Measurements from ENCODE around the gene EML2.

The EML2 gene

DNA sequence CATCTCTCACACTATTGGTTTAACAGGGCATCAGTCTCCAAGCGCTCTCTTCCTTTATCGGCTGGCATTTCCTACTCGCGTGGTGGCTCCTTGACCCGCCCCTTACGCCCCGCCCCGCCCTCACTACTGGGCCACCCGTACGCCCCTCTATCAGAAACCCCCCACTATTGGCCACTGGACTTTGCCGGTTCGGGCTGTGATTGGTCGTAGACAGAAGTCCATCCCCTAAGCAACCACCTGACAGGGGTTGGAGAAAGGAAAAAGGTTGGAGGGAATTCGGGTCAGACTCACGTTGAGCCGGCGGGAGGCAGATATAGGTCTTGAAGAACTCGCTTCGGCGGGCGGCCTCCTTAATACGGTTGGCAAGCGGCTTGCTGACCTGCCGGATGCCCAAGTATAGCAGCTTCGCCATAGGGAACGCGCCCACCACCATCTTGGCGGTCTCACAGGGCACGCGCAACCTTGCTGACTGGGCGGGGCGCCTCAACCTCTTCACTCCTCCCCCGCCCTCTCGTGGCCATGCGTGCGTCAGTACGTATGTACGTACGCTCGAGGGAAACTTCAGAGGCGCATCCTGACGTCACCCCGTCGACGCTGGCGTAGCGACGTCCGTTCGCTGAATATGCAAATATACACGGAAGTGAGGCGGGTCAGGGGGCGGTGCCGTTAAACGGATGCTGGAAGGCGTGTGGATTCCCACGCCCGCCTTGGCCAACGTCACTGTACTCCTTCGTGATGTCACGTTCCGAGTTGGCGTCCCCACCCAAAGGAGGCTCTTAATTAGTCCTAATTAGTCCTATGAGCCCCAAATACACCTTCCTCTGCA lies 54.7 kb downstream of the EML2 start, which contains the start of gene OPA3:
Gene OPA3, minus strand, starts transcription at position 471 of the 826 bp plus-strand sequence. Its CDS starts 38 bp downstream, at position 433.
- peak; percentile 99 for DNase-seq

DNA sequence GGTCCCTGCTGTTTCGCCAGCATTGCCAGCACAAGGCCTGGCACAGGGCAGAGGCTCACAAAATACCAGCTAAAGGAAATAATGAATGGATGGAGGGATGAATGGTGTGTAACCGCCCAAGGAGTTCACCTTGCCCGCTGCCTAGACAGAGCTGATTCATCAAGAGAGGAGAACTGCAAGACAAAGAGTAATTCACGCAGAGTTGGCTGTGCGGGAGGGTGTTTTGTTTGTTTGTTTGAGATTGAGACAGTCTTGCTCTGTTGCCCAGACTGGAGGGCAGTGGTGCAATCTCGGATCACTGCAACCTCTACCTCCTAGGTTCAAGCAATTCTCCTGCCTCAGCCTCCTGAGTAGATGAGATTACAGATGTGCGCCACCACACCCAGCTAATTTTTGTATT lies 57.6 kb downstream of the EML2 start:
- DNase-seq, result no peak

DNA sequence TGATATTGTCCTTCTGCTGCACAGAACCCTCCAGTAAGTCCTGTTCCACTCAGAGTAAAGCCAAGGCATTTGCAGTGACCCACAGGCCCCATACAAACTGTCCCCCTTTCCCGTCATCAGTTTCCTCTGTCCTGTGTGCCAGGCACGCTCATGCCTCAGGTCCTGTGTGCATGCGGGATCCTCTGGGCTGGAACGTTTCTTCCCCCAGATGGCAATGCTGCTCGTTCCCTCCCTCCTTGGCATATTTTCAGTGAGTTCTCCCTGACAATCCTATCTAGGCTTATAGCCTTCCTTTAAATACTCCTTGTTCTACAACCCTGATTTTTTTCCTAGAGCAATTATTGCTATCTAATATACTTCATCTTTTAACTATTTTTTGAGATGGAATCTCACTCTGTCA lies 60.3 kb downstream of the EML2 start:
- DNase-seq, result no peak

DNA sequence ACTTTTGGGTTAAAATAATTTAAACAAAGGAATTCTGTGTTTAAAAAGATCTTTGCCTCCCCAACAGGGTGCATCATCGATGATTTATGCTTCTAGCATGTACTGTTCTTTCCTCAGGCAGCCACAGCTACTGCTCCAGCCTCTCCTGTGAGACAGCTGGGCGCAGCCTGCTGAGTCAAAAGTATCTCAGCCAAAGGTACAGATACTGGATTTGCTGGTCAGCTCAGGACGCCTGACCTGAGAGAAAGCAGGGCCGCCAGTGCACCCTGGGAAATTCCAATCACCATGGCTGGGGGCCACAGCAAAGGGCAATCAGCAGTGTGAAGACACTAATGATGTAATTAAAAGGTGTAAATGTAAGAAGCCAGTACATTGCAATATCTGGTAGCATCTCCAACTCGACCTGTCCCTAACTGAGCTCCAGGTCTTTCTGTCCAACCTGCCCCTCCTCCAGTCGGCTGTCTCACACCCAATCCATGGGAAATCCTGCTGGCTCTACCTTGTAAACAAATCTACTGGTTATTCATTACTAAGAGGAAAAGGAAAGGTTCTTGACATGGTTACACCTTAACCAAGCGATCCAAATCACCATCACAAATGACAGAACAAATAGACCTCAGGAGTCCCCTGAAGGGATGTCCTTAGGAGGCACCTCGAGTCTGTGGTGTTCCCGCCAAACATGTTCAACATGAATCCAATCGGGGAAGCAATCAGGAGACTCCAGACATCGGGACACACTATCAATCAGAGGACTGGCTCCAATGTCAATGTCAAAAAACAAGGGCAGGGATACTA lies 61.9 kb downstream of the EML2 start:
- no peak for DNase-seq

DNA sequence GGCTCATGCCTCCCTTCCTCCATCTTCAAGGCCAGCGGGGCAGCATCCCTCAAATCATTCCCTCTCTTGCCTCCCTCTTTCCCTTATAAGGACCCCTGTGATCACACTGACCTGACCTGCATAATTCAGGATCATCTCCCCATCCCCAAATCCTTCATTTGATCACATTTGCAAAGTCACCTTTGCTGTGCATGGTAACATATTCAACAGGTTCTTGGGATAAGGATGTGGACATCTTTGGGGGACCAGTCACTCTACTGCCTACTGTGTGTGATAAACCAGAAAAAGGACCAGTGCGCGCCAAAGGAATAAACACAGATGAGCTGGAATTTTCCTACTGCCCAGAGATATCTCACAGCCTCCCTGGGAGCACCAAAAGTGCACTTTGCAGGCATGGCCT lies 62.5 kb downstream of the EML2 start:
- no peak for DNase-seq

DNA sequence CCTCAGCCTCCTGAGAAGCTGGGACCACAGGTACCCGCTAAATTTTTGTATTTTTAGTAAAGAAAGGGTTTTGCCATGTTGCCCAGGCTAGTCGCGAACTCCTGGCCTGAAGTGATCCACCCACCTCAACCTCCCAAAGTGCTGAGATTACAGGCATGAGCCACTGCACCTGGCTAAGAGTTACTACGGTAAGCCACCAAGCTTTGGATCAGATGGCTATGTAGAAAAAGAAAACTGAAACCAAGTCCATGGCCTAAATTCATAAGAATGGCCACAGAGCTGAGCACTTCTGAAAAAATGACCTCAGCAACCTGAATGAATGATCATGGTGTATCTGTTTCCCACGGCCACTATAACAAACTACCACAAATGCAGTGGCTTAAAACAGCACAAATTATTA lies 64.0 kb downstream of the EML2 start:
- DNase-seq, result no peak

DNA sequence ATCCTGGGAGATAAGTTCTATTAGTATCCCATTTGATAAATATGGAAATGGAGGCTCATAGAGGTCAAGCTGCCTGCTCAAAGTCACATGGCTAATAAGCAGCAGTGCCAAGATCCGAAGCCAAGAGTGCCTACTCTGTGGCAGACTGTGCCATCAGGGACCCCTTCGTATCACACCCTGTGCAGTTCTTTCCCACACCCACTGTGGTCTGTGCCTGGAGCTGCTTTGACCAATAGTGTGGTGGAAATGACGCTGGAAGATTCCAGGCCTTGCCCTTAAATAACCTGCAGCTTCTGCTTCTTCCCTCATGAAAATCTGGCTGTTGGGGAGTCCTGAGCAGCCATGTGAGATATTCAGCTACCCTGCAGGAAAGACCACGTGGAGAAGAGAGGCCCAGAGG lies 64.7 kb downstream of the EML2 start:
- no peak for DNase-seq

DNA sequence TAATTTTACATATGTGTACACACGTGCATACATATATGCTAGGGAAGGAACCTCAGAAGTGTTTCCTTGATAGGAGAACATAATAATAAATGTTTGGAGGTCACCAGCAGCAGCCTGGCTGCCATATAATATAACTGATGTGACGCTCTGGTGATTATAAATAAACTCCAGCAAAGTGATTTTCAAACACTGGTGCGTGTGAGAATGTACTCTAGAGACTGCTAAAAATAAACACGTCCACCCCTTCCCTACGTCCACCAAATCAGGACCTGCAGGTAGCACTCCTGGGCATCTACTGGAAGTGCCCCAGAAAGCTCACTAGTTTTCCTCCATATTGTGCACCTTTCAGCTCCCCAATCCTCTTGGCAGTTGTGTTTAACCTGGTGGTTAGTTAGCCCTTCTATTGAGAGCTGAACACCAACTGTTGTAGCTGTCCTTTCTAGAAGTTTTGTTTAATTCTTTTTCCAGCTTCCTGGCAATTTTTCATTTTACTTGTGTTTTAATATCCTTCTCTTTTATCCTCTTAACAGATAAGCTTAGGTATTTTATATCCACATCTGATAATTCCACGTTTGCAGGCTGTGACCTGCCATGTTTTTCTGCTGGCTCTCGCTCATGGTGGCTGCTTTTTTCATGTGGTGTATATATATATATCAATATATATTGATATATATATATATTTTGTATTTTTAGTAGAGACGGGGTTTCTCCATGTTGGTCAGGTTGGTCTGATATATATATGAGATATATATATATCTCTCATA lies 67.6 kb downstream of the EML2 start:
- no peak for DNase-seq

DNA sequence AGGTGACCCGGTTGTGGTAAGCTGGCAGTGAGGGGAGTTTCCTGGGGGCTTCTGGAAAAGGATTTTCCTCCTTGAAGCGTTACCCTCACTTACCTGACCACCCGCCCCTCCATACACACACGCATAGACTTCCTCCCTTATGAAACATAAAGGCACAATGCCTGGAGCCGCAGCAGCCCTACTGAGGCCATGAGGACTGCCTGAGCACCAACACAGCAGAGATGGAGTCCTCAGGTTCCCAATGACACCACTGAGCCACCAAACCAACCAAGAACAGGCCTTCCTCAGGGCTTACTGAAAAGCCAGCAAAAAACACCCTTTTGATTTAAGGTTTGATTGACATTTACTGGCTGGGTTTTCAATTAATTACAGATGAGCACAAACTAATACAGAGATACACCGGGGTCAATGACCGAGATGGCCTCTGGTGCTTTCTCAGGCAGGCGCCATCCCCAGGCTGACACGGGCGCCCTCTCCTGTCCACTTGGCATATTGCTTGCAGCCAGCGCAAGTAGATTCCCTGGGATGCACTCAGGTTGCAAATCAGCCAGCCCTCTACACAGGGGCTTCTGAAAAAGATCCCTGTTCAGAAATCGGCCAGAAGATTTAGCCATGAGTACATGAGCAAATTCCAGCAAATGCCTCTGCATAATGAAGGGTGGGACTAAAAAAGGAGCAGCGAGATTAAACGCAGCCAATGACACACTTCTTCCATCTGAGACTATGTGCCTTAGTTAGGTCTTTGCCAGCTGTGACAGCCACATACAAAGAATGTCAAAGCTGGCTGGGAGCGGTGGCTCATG lies 69.4 kb downstream of the EML2 start:
- DNase-seq, result peak; percentile 19

DNA sequence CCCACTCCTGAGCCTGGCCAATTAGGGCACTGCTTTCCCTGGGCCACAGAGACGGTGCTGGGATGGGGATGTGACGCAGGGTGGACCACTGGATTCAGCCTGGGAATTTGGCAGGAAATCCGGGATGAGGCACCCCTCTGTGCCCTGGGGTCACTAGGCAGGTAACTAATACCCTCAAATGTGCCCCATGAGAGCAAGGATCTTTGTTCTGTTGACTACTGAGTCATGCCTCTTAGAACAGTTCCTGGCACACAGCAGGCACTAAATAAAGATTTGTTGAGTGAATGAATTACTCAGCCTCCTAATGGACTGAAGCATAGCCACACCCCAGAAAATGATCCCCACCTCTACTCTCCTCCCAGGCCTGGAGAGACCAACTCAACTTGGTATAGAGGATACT lies 70.5 kb downstream of the EML2 start:
- DNase-seq, result no peak

DNA sequence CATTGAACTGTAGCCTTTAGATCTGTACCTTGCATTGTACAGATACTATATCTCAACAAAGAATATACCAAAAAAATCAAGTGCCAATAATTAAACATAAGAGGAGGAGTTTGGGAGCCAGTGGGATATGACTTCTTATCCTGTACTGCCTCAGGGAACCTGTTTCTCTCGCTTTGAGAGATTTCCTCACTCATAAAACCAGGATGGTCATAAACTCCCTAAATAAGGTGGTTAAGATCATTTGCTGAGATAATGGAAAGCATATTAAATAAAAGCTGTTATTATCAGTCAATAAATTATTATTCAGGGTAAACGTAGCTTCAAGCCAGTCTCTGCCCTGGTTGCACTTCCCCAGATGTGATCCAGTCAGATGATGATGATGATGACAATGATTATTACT lies 71.6 kb downstream of the EML2 start:
- DNase-seq, result no peak

DNA sequence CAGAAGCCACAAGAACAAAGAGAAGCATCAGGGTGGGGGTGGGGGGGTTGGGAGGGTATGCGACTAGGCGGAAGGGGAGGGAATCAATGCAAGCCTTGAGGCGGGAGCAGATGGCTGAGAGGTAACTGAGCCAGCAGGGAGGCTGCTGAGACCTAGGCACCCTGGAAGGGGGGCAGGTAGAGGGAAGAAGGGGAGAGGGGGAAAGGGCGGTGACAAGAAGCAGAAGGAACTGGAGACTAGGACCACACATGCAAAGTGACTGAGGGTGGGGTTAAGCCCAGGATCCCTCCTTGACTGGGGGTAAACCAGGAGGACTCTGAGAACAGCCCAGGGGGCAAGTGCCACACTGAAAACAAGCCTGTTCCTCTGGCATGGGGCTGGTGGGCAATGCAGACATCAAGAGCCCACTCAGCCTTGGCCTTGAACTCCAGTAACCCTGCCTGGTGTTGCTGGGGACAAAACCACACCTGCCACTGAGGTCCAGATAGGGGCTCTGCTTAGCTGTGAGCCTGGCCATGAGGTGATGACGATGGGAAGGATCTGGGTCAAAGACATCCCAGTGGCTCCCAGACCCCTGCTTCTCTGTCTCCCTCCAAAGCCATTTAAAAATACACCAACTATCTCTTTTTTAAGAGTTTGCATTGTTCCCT lies 74.9 kb downstream of the EML2 start:
- peak; percentile 88 for DNase-seq

DNA sequence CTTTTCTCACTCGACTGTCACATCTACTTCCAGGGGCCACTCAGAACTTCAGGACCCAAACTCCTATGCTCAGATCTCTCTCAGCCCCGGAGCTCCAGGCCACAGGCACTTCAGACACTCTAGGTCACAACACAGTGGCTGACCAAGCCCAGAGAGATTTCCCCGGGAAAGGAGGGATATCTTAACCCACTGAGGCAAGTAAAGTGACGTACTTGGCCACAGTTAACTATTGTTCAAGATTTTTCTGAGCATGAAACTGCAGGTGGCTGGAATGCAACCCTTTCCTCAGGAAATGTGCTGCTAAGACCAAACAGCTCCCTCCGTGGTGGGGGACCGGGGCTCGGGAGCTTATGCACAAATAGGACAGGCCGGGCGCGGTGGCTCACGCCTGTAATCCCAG lies 78.5 kb downstream of the EML2 start:
- DNase-seq, result no peak

DNA sequence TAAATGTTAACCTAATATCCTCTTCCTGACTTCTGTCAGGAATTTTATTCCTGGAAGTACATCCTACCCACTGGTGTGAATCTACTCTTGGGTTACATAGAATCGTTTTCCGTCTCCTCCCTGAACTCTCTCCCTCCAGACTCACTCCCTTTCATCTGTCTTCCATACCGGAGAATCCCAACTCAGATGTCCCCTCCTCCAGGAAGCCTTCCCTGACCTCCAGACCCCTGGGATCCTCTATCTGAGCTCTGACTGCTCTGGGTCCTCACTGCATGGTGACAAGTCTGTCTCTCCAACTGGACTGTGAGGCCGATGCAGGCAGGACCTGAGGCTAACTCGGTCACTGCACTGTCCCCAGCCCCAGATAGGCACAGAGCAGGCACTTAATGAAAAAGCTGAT lies 79.2 kb downstream of the EML2 start:
- no peak for DNase-seq

Data from NCI-H2171 treated with DMSO at 0.1 percent for 48 hours (cell line).